NCI-H128 (cell line): Measurements from ENCODE around the gene ERGIC1.
A peak's percentile ranks its signal among the peaks of the same experiment; 100 is the strongest.

Source experiments
- DNase-seq: peaks from one replicate; lab custom pipeline; 2025; ENCODE audit not compliant: unreplicated experiment; lab: John Stamatoyannopoulos, UW

ERGIC1 gene

GRCh38 chr5:172973127-172973916 is 139.3 kb downstream of the ERGIC1 start:
- DNase-seq: no peak

GRCh38 chr5:172973931-172974330 is 139.9 kb downstream of the ERGIC1 start:
- no peak for DNase-seq

- DNase-seq: no peak
Observed at GRCh38 chr5:172975289-172975688, 141.2 kb downstream of the ERGIC1 start.

- no peak for DNase-seq
Observed at GRCh38 chr5:172979778-172980177, 145.7 kb downstream of the ERGIC1 start.

- no peak for DNase-seq
Observed at GRCh38 chr5:172981931-172982330, 147.9 kb downstream of the ERGIC1 start.

GRCh38 chr5:172983542-172984243 is 149.6 kb downstream of the ERGIC1 start, which contains the start of gene ATP6V0E1:
ATP6V0E1 (plus strand) TSS chr5:172983771; CDS start chr5:172983861, 90 bp downstream.
- peak; percentile 80 for DNase-seq

- peak; percentile 21 for DNase-seq
Observed at GRCh38 chr5:172984244-172984953, 150.3 kb downstream of the ERGIC1 start.

GRCh38 chr5:172985596-172985995 is 151.5 kb downstream of the ERGIC1 start:
- no peak for DNase-seq

- no peak for DNase-seq
Observed at GRCh38 chr5:172988276-172988675, 154.2 kb downstream of the ERGIC1 start.

GRCh38 chr5:172990776-172991175 is 156.7 kb downstream of the ERGIC1 start:
- no peak for DNase-seq

GRCh38 chr5:172994405-172994804 is 160.4 kb downstream of the ERGIC1 start:
- no peak for DNase-seq

- no peak for DNase-seq
Observed at GRCh38 chr5:172999372-172999973, 165.4 kb downstream of the ERGIC1 start.

GRCh38 chr5:172999974-173000373 is 165.9 kb downstream of the ERGIC1 start:
- no peak for DNase-seq

- DNase-seq: no peak
Observed at GRCh38 chr5:173001229-173001841, 167.3 kb downstream of the ERGIC1 start.
